NCI-H446 (cell line): ENCODE results near the gene SPATA1.
A peak's percentile ranks its signal among the peaks of the same experiment; 100 is the strongest.

ENCODE experiments used
- DNase-seq, 2 experiments: peaks; one replicate each; lab custom pipeline; 2025; lab: John Stamatoyannopoulos, UW

SPATA1 gene

GRCh38 chr1:84508510-84508909, 2.3 kb downstream of the SPATA1 start:
- DNase-seq = no peak

- no peak for DNase-seq
Measured at GRCh38 chr1:84509029-84509428, 2.8 kb downstream of the SPATA1 start.

- DNase-seq = no peak
Measured at GRCh38 chr1:84510165-84510564, 4.0 kb downstream of the SPATA1 start.

- DNase-seq = no peak
Measured at GRCh38 chr1:84510668-84511067, 4.5 kb downstream of the SPATA1 start.

GRCh38 chr1:84524590-84524989, 18.4 kb downstream of the SPATA1 start:
- no peak for DNase-seq

- no peak for DNase-seq
Measured at GRCh38 chr1:84525779-84526178, 19.6 kb downstream of the SPATA1 start.

- DNase-seq = no peak
Measured at GRCh38 chr1:84538599-84538998, 32.4 kb downstream of the SPATA1 start.

- DNase-seq = no peak
Measured at GRCh38 chr1:84539972-84540371, 33.8 kb downstream of the SPATA1 start.

- no peak for DNase-seq
Measured at GRCh38 chr1:84540759-84541158, 34.6 kb downstream of the SPATA1 start.

GRCh38 chr1:84541679-84542078, 35.5 kb downstream of the SPATA1 start:
- DNase-seq = no peak

- peak in 1 of 2 experiments; percentile 38 for DNase-seq
Measured at GRCh38 chr1:84550826-84551225, 44.6 kb downstream of the SPATA1 start.

- peak in 1 of 2 experiments; percentile 20 for DNase-seq
Measured at GRCh38 chr1:84569216-84569615, 63.0 kb downstream of the SPATA1 start.

- DNase-seq = no peak
Measured at GRCh38 chr1:84570436-84571149, 64.4 kb downstream of the SPATA1 start.

- no peak for DNase-seq
Measured at GRCh38 chr1:84571150-84571535, 65.0 kb downstream of the SPATA1 start.

GRCh38 chr1:84573481-84573966, 67.3 kb downstream of the SPATA1 start:
- DNase-seq = no peak

- DNase-seq = peak; percentile 62 to 92
Measured at GRCh38 chr1:84573967-84574842, 68.0 kb downstream of the SPATA1 start, which contains the start of gene CTBS. Gene CTBS, minus strand, starts transcription at chr1:84574440. Its CDS starts 25 bp downstream, at chr1:84574415.

- DNase-seq = no peak
Measured at GRCh38 chr1:84574936-84575335, 68.8 kb downstream of the SPATA1 start.

- DNase-seq = no peak
Measured at GRCh38 chr1:84581648-84582047, 75.5 kb downstream of the SPATA1 start.

GRCh38 chr1:84582802-84583587, 76.8 kb downstream of the SPATA1 start:
- DNase-seq = peak; percentile 56 to 91

- DNase-seq = no peak
Measured at GRCh38 chr1:84583648-84584047, 77.5 kb downstream of the SPATA1 start.

- DNase-seq = no peak
Measured at GRCh38 chr1:84584126-84584525, 77.9 kb downstream of the SPATA1 start.

GRCh38 chr1:84585803-84586202, 79.6 kb downstream of the SPATA1 start:
- DNase-seq = no peak
